Esophagus muscularis mucosa (tissue), 3 donors: Measurements from ENCODE around the gene RSPO3.
"Not testable (repeated sequence)": the region's sequence is repeated elsewhere in the genome, so short reads cannot be mapped to it uniquely, and the experiment has no call there.

Experiments used
- POLR2A ChIP-seq: fragments of 450-650 bp; IDR thresholded peaks from one replicate; pipeline ENCODE4 v1.6.1; 2017; ENCODE audit warnings: antibody characterized with exemption, moderate library complexity, mild to moderate bottlenecking, low read depth
- POLR2AphosphoS5 ChIP-seq, 2 donors: sonication (generic); formaldehyde crosslinking; IDR thresholded peaks; one replicate each; pipeline ENCODE4 v1.6.1; 2017; ENCODE audit warnings: antibody characterized with exemption in 2 of 2
- TF ChIP-seq, protein P1 (sequence below), 3 experiments: fragments of 200-600 bp in 2 of 3; fragments of 450-650 bp in 1 of 3; sonication (generic) in 2 of 3; IDR thresholded peaks; one replicate each; pipeline ENCODE4 v1.5.1; 2017 to 2019; ENCODE audit warnings: antibody characterized with exemption in 3 of 3, mild to moderate bottlenecking in 2 of 3, moderate library complexity in 1 of 3

DNA sequence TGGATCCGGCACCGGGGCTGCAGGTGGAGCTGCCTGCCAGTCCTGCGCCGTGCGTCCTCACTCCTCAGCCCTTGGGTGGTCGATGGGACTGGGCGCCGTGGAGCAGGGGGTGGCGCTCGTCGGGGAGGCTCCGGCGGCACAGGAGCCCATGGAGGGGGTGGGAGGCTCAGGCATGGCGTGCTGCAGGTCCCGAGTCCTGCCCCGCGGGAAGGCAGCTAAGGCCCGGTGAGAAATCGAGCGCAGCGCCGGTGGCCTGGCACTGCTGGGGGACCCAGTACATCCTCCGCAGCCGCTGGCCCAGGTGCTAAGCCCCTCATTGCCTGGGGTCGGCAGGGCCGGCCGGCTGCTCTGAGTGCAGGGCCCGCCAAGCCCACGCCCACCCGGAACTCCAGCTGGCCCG, 96.1 kb downstream of the RSPO3 start:
- TF ChIP-seq, protein P1, sequence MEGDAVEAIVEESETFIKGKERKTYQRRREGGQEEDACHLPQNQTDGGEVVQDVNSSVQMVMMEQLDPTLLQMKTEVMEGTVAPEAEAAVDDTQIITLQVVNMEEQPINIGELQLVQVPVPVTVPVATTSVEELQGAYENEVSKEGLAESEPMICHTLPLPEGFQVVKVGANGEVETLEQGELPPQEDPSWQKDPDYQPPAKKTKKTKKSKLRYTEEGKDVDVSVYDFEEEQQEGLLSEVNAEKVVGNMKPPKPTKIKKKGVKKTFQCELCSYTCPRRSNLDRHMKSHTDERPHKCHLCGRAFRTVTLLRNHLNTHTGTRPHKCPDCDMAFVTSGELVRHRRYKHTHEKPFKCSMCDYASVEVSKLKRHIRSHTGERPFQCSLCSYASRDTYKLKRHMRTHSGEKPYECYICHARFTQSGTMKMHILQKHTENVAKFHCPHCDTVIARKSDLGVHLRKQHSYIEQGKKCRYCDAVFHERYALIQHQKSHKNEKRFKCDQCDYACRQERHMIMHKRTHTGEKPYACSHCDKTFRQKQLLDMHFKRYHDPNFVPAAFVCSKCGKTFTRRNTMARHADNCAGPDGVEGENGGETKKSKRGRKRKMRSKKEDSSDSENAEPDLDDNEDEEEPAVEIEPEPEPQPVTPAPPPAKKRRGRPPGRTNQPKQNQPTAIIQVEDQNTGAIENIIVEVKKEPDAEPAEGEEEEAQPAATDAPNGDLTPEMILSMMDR (IDR thresholded peaks at IDR 0.05), result not testable (repeated sequence)
- not testable (repeated sequence) for TF ChIP-seq POLR2AphosphoS5 (IDR thresholded peaks at IDR 0.05); POLR2A
